ENCODE data around the gene HNRNPM.
"Not testable (repeated sequence)": the region's sequence is repeated elsewhere in the genome, so short reads cannot be mapped to it uniquely, and the experiment has no call there.

The HNRNPM gene

GRCh38 chr19:8512115-8512967, 67.6 kb downstream of the HNRNPM start:
- H3K4me1 ChIP-seq (ENCODE audit: insufficient read depth, low read length): peaks cover 10% of the 10 kb centered on the region; the same call in 1 of the 2 replicates
- H3K9me3 ChIP-seq (ENCODE audit: control insufficient read depth, insufficient read depth, low read length): no peaks in the 10 kb centered on the region
- no peaks in the 10 kb centered on the region for H3K36me3 ChIP-seq (ENCODE audit: insufficient read depth, low read length)
- H3K9ac ChIP-seq (ENCODE audit: low read depth, low read length): peak overlapping the region; percentile 7; the same call in 1 of the 2 replicates

- Histone ChIP-seq H3K9me3 (ENCODE audit: control insufficient read depth, insufficient read depth, low read length) (no peaks in the 10 kb centered on the region), H3K36me3 (ENCODE audit: insufficient read depth, low read length) (no peaks in the 10 kb centered on the region), H3K4me1 (ENCODE audit: insufficient read depth, low read length) (peaks cover 10% of the 10 kb centered on the region; the same call in 1 of the 2 replicates), H3K9ac (ENCODE audit: low read depth, low read length) (peak overlapping the region; percentile 95)
These were observed 68.4 kb downstream of the HNRNPM start for GRCh38 chr19:8513036-8513686.

DNA sequence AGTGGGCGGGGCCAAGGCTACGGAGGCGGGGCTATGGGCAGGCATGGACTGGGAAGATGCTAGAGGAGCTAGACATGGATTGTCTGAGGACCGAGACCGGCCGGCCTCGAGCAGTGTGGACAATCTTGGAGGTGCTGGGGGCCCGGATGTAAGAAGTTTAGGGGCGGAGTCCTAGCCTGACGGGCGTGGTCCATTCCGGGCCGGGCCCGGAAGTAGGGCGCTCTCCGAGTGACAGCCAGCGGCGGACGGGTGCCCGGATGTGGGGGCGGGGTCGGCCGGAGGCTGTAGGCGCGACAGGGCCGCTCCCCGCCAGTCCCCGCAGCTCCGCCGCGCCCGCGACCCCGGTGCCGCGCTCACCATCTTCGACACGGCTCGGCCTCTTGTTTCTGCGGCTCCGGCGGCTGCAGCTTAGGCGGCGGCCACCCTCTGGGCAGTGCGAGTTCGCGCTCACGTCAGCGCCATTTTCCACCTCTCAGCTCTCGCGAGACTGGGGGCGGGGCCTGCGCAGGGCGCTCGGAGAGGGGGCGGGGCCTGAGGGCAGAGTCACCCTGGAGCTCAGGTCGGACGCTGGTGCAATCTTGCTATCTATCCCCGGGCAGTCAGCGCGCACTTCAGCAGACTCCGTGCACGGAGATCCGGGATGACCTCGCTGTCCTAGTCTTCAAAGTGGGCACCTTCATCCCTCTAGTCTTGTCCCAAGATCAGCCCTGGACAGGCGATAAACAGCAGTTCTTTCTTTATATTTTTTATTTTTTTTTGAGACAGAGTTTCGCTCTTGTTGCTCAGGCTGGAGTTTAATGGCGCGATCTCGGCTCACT, 69.1 kb downstream of the HNRNPM start, which contains the start of gene ZNF414:
TSS of gene ZNF414 (minus strand) at position 481 of the 818 bp plus-strand sequence. CDS start at position 360, 121 bp downstream.
- Histone ChIP-seq H3K36me3 (ENCODE audit: insufficient read depth, low read length) (no peaks in the 10 kb centered on the region), H3K4me1 (ENCODE audit: insufficient read depth, low read length) (peaks cover 10% of the 10 kb centered on the region; the same call in 1 of the 2 replicates), H3K9ac (ENCODE audit: low read depth, low read length) (peak within 1 kb of the TSS; percentile 95), H3K9me3 (ENCODE audit: control insufficient read depth, insufficient read depth, low read length) (no peaks in the 10 kb centered on the region)

DNA sequence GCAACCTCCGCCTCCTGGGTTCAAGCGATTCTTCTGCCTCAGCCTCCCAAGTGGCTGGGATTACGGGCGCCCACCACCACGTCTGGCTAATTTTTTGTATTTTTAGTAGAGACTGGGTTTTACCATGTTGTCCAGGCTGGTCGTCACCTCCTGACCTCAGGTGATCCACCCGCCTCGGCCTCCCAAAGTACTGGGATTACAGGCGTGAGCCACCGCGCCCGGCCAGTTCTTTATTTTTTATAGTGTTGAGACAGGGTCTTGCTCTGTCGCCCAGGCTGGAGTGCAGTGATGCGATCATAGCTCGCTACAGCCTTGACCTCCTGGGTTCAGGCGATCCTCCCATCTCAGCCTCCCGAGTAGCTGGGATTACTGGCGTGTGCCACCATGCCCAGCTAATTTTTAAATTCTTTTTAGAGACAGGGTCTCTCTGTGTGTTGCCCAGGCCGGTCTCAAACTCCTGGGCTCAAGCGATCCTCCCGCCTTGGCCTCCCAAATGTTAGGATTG, 69.8 kb downstream of the HNRNPM start:
- H3K9ac ChIP-seq (ENCODE audit: low read depth, low read length): peak overlapping the region; percentile 95; the same call in 1 of the 2 replicates
- peaks cover 10% of the 10 kb centered on the region; the same call in 1 of the 2 replicates for H3K4me1 ChIP-seq (ENCODE audit: insufficient read depth, low read length)
- not testable (repeated sequence) for H3K36me3 ChIP-seq (ENCODE audit: insufficient read depth, low read length); H3K9me3 ChIP-seq (ENCODE audit: control insufficient read depth, insufficient read depth, low read length)

GRCh38 chr19:8515317-8515716, 70.5 kb downstream of the HNRNPM start:
- Histone ChIP-seq H3K4me1 (ENCODE audit: insufficient read depth, low read length) (peaks cover 10% of the 10 kb centered on the region; the same call in 1 of the 2 replicates), H3K36me3 (ENCODE audit: insufficient read depth, low read length) (no peaks in the 10 kb centered on the region), H3K9me3 (ENCODE audit: control insufficient read depth, insufficient read depth, low read length) (no peaks in the 10 kb centered on the region), H3K9ac (ENCODE audit: low read depth, low read length) (no peak overlapping the region)

DNA sequence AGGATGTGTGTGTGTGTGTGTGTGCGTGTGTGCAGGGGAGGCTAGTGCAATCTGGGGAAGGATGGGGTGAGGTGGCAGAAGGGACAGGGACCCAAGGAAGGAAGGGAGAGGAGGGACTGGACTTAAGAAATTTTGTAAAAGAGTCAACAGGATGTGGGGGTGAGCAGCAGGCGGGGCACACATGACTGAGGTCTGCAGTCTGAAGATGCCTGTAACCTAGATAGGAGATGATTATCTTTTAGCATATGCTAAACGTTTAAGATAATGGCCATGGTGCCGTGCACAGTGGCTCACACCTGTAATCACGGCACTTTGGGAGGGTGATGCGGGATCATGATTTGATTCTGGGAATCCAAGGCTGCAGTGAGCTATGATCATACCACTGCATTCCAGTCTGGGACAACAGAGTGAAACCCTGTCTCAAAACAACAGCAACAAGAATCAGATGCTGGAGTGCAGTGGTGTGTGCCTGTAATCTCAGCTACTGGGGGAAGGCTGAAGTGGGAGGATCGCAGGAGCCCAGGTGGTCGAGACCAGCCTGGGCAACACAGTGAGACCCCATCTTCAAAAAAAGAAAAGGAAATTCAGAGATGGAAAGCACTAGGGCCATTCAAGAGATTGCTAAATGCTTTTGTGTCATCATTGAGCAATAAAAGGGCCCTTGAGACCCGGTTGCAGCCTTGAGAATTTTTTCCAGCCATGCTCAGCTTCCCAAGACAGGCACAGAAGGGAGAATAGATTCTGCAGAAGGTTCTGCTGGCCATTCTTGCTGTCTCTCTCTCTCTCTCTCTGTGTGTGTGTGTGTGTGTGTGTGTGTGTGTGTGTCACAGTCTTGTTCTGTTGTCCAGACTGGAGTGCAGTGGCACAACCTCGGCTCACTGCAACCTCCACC, 73.0 kb downstream of the HNRNPM start:
- Histone ChIP-seq H3K9ac (ENCODE audit: low read depth, low read length) (no peak overlapping the region), H3K36me3 (ENCODE audit: insufficient read depth, low read length) (no peaks in the 10 kb centered on the region), H3K4me1 (ENCODE audit: insufficient read depth, low read length) (peaks cover 4% of the 10 kb centered on the region; the same call in 1 of the 2 replicates), H3K9me3 (ENCODE audit: control insufficient read depth, insufficient read depth, low read length) (no peaks in the 10 kb centered on the region)

GRCh38 chr19:8518536-8518935, 73.8 kb downstream of the HNRNPM start:
- Histone ChIP-seq H3K36me3 (ENCODE audit: insufficient read depth, low read length) (no peaks in the 10 kb centered on the region), H3K9me3 (ENCODE audit: control insufficient read depth, insufficient read depth, low read length) (no peaks in the 10 kb centered on the region), H3K4me1 (ENCODE audit: insufficient read depth, low read length) (no peaks in the 10 kb centered on the region), H3K9ac (ENCODE audit: low read depth, low read length) (no peak overlapping the region)

GRCh38 chr19:8519388-8519787, 74.6 kb downstream of the HNRNPM start:
- Histone ChIP-seq H3K4me1 (ENCODE audit: insufficient read depth, low read length) (no peaks in the 10 kb centered on the region), H3K36me3 (ENCODE audit: insufficient read depth, low read length) (no peaks in the 10 kb centered on the region), H3K9ac (ENCODE audit: low read depth, low read length) (no peak overlapping the region), H3K9me3 (ENCODE audit: control insufficient read depth, insufficient read depth, low read length) (no peaks in the 10 kb centered on the region)

DNA sequence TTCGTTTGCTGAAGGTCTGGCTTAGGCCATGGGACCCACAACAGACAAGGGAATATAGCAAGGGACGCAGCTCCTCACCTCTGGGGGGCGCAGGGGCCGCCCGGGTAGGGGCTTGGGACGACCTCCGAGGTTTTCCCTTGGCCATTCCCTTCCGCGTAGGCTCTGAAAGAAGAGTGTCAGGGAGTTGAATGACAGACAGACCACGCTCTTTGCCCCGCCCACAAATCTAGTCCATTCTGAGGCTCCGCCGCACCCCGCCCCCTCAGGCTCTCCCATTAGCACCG, 80.6 kb downstream of the HNRNPM start:
- H3K36me3 ChIP-seq (ENCODE audit: insufficient read depth, low read length): no peaks in the 10 kb centered on the region; the same call in 1 of the 2 replicates
- H3K4me1 ChIP-seq (ENCODE audit: insufficient read depth, low read length): no peaks in the 10 kb centered on the region; the same call in 1 of the 2 replicates
- H3K9ac ChIP-seq (ENCODE audit: low read depth, low read length): peak overlapping the region; percentile 31; the same call in 1 of the 2 replicates
- no peaks in the 10 kb centered on the region for H3K9me3 ChIP-seq (ENCODE audit: control insufficient read depth, insufficient read depth, low read length)

GRCh38 chr19:8526345-8527091, 81.7 kb downstream of the HNRNPM start:
- Histone ChIP-seq H3K4me1 (ENCODE audit: insufficient read depth, low read length) (no peaks in the 10 kb centered on the region; the same call in 1 of the 2 replicates), H3K9me3 (ENCODE audit: control insufficient read depth, insufficient read depth, low read length) (no peaks in the 10 kb centered on the region), H3K9ac (ENCODE audit: low read depth, low read length) (peak overlapping the region; percentile 97), H3K36me3 (ENCODE audit: insufficient read depth, low read length) (no peaks in the 10 kb centered on the region; the same call in 1 of the 2 replicates)

DNA sequence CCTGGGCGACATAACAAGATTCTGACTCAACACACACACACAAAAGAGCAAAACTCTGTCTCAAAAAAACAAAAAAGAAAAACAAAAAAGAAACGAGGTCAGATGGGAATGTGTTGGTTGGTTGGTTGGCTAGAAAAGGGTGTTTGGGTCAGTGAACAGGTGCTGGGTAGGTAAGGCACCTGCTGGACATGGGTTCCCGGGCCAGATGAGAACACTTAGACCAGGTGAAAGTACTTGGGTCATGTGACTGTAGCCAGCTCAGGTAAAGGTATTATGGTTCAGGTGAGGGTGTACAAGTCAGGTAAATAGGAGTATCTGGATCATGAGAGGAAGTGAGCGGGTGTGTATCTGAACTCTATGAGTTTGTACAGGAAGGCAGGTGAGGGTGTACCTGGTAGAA, 83.7 kb downstream of the HNRNPM start:
- no peak overlapping the region for H3K9ac ChIP-seq (ENCODE audit: low read depth, low read length)
- no peaks in the 10 kb centered on the region for H3K9me3 ChIP-seq (ENCODE audit: control insufficient read depth, insufficient read depth, low read length)
- H3K4me1 ChIP-seq (ENCODE audit: insufficient read depth, low read length): no peaks in the 10 kb centered on the region; the same call in 1 of the 2 replicates
- no peaks in the 10 kb centered on the region; the same call in 1 of the 2 replicates for H3K36me3 ChIP-seq (ENCODE audit: insufficient read depth, low read length)

- no peaks in the 10 kb centered on the region; the same call in 1 of the 2 replicates for H3K4me1 ChIP-seq (ENCODE audit: insufficient read depth, low read length)
- H3K9ac ChIP-seq (ENCODE audit: low read depth, low read length): no peak overlapping the region
- H3K9me3 ChIP-seq (ENCODE audit: control insufficient read depth, insufficient read depth, low read length): no peaks in the 10 kb centered on the region
- H3K36me3 ChIP-seq (ENCODE audit: insufficient read depth, low read length): no peaks in the 10 kb centered on the region; the same call in 1 of the 2 replicates
These were observed 84.7 kb downstream of the HNRNPM start for GRCh38 chr19:8529369-8530006.
